ENCODE results near the gene FOXN3. TPM values are rescaled to one million over a fixed set of nuclear protein-coding genes. Genes with fewer than 3 reads are reported as not detected.
A peak's percentile ranks its signal among the peaks of the same experiment; 100 is the strongest.

FOXN3 gene
- total and polyA plus RNA-seq, 2 experiments from 2014 or later: 98.9 to 167 TPM

DNA sequence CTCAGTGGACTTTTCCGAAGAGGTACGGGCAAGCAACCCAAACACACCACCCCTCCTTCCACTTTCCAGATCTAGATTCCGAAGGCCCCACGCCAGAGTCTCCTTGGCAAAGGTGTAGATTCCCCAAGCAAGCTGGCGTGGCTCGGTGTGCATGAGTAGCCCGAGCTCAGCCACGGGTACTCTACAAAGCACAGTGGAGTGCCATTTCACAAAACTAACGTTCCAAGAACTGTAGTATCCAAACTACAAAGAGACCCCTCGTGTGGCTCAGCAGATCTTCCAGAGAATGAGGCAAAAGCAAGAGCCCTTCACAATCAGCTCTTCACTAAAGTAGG is 72.1 kb downstream of the FOXN3 start (continued):
- TF ChIP-seq, protein P1, sequence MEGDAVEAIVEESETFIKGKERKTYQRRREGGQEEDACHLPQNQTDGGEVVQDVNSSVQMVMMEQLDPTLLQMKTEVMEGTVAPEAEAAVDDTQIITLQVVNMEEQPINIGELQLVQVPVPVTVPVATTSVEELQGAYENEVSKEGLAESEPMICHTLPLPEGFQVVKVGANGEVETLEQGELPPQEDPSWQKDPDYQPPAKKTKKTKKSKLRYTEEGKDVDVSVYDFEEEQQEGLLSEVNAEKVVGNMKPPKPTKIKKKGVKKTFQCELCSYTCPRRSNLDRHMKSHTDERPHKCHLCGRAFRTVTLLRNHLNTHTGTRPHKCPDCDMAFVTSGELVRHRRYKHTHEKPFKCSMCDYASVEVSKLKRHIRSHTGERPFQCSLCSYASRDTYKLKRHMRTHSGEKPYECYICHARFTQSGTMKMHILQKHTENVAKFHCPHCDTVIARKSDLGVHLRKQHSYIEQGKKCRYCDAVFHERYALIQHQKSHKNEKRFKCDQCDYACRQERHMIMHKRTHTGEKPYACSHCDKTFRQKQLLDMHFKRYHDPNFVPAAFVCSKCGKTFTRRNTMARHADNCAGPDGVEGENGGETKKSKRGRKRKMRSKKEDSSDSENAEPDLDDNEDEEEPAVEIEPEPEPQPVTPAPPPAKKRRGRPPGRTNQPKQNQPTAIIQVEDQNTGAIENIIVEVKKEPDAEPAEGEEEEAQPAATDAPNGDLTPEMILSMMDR (conservative IDR thresholded peaks at IDR 0.05; ENCODE audit: low read depth in 2 of 2): no peak
- TF ChIP-seq, protein P2, sequence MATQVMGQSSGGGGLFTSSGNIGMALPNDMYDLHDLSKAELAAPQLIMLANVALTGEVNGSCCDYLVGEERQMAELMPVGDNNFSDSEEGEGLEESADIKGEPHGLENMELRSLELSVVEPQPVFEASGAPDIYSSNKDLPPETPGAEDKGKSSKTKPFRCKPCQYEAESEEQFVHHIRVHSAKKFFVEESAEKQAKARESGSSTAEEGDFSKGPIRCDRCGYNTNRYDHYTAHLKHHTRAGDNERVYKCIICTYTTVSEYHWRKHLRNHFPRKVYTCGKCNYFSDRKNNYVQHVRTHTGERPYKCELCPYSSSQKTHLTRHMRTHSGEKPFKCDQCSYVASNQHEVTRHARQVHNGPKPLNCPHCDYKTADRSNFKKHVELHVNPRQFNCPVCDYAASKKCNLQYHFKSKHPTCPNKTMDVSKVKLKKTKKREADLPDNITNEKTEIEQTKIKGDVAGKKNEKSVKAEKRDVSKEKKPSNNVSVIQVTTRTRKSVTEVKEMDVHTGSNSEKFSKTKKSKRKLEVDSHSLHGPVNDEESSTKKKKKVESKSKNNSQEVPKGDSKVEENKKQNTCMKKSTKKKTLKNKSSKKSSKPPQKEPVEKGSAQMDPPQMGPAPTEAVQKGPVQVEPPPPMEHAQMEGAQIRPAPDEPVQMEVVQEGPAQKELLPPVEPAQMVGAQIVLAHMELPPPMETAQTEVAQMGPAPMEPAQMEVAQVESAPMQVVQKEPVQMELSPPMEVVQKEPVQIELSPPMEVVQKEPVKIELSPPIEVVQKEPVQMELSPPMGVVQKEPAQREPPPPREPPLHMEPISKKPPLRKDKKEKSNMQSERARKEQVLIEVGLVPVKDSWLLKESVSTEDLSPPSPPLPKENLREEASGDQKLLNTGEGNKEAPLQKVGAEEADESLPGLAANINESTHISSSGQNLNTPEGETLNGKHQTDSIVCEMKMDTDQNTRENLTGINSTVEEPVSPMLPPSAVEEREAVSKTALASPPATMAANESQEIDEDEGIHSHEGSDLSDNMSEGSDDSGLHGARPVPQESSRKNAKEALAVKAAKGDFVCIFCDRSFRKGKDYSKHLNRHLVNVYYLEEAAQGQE (IDR thresholded peaks at IDR 0.05; ENCODE audit: unreplicated experiment): no peak
- TF ChIP-seq, protein P3, sequence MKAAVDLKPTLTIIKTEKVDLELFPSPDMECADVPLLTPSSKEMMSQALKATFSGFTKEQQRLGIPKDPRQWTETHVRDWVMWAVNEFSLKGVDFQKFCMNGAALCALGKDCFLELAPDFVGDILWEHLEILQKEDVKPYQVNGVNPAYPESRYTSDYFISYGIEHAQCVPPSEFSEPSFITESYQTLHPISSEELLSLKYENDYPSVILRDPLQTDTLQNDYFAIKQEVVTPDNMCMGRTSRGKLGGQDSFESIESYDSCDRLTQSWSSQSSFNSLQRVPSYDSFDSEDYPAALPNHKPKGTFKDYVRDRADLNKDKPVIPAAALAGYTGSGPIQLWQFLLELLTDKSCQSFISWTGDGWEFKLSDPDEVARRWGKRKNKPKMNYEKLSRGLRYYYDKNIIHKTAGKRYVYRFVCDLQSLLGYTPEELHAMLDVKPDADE (IDR thresholded peaks at IDR 0.05): no peak

DNA sequence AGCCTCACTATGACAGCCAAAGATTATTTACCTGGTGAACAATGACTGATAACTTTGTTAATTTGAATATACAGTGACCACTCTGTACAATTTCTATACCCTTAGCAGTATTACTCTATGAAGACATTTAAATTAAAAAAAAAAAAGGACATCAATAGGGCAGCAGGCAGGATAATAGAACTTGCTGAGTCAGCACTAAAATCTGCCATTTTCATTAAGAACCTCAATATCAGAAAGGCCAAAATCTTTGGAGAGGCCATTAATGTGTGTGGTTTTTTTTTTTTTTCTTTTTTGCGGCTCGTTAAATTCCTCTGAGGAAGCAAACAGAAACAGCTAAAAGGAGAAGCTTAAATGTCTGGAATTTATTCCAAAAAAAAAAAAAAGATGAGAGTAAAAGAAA is 73.7 kb downstream of the FOXN3 start:
- Mint-ChIP-seq H3K4me1 (peaks cover 74% of the 10 kb centered on the region), H3K27ac (peak overlapping the region; percentile 49), H3K27me3 (ENCODE audit: insufficient read depth, low read depth, poor library complexity) (peaks cover 23% of the 10 kb centered on the region), H3K9me3 (no peaks in the 10 kb centered on the region; the same call in 1 of the 3 replicates), H3K4me3 (no peak overlapping the region), H3K36me3 (ENCODE audit: low read depth) (peaks cover 69% of the 10 kb centered on the region)
- no peak for TF ChIP-seq EZH2phosphoT487 (IDR thresholded peaks at IDR 0.05; ENCODE audit: unreplicated experiment)
- H3K36me3 ChIP-seq (ENCODE audit: insufficient read depth): 0 out of 2 replicates have a peak, but pooled peaks cover 3% of the 10 kb centered on the region
- peaks cover 65% of the 10 kb centered on the region for H3K4me1 ChIP-seq (ENCODE audit: insufficient read depth)
- peaks cover 100% of the 10 kb centered on the region for H3K79me2 ChIP-seq (replicated peaks; ENCODE audit: insufficient read depth)
- H3F3A ChIP-seq (replicated peaks; ENCODE audit: low read depth): no peaks in the 10 kb centered on the region; the same call in 1 of the 2 replicates
- H4K20me1 ChIP-seq (replicated peaks; ENCODE audit: insufficient read depth): no peaks in the 10 kb centered on the region; the same call in 1 of the 2 replicates
- DNase-seq (ENCODE audit: low spot score) (no peak), ATAC-seq (no peak)
- 0 out of 2 replicates have a peak overlapping the region, but pooled peaks have one; percentile 3 for H3K27ac ChIP-seq (ENCODE audit: low read depth)
- no peaks in the 10 kb centered on the region for H3K9me2 ChIP-seq (ENCODE audit: insufficient read depth)
- no peak overlapping the region for H2AFZ ChIP-seq
- no peak overlapping the region for H3K4me3 ChIP-seq
- H3K4me2 ChIP-seq: 0 out of 2 replicates have a peak overlapping the region, but pooled peaks have one; percentile 11
- H3K27me3 ChIP-seq (ENCODE audit: insufficient read depth): no peaks in the 10 kb centered on the region

DNA sequence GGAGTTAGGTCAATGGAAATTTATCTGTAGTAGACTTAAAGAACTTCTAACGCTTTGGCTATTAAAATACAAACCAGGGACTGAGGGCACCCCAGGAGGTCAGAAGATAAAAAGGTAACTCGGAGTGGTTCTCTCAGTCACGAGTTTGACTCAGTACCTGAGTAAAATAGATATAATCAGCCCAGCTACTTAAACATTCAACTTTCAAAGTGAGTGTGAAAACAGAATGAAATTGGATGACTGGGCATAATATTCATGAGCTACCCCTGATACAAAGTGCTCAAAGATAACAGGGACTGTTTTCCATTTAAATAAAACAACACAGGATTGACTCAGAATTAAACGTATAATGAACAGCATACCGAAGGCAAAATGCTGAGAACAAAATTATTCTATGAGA is 75.0 kb downstream of the FOXN3 start:
- Histone ChIP-seq H3K36me3 (ENCODE audit: insufficient read depth) (peaks cover 6% of the 10 kb centered on the region; the same call in 1 of the 2 replicates), H2AFZ (no peak overlapping the region), H3K4me1 (ENCODE audit: insufficient read depth) (peaks cover 73% of the 10 kb centered on the region), H3K4me3 (no peak overlapping the region), H3K9me2 (ENCODE audit: insufficient read depth) (no peaks in the 10 kb centered on the region), H3K27me3 (ENCODE audit: insufficient read depth) (no peaks in the 10 kb centered on the region), H4K20me1 (replicated peaks; ENCODE audit: insufficient read depth) (no peaks in the 10 kb centered on the region; the same call in 1 of the 2 replicates), H3K79me2 (replicated peaks; ENCODE audit: insufficient read depth) (peaks cover 100% of the 10 kb centered on the region), H3K27ac (ENCODE audit: low read depth) (peak overlapping the region; percentile 23; the same call in 1 of the 2 replicates), H3F3A (replicated peaks; ENCODE audit: low read depth) (no peaks in the 10 kb centered on the region; the same call in 1 of the 2 replicates), H3K4me2 (no peak overlapping the region)
- peak overlapping the region; percentile 54; the same call in 1 of the 2 replicates for H3K27ac Mint-ChIP-seq
- peaks cover 74% of the 10 kb centered on the region for H3K4me1 Mint-ChIP-seq
- ATAC-seq (no peak), DNase-seq (ENCODE audit: low spot score) (no peak)
- H3K36me3 Mint-ChIP-seq (ENCODE audit: low read depth): peaks cover 59% of the 10 kb centered on the region
- no peaks in the 10 kb centered on the region; the same call in 1 of the 3 replicates for H3K9me3 Mint-ChIP-seq
- H3K4me3 Mint-ChIP-seq: no peak overlapping the region
- H3K27me3 Mint-ChIP-seq (ENCODE audit: insufficient read depth, low read depth, poor library complexity): peaks cover 19% of the 10 kb centered on the region
- TF ChIP-seq EZH2phosphoT487 (IDR thresholded peaks at IDR 0.05; ENCODE audit: unreplicated experiment): no peak
- no peak for TF ChIP-seq NANOG (IDR thresholded peaks at IDR 0.05; ENCODE audit: borderline replicate concordance)
- no peak for TF ChIP-seq JUNB (IDR thresholded peaks at IDR 0.05; ENCODE audit: unreplicated experiment)
- TF ChIP-seq EZH2 (IDR thresholded peaks at IDR 0.05; ENCODE audit: low read depth, unreplicated experiment): no peak
- TF ChIP-seq ZNF331 (CRISPR knock-in tag; IDR thresholded peaks at IDR 0.05; ENCODE audit: low read depth): no peak
- TF ChIP-seq POLR2AphosphoS5 (IDR thresholded peaks at IDR 0.05; ENCODE audit: low read depth): no peak
- no peak for TF ChIP-seq STAT1 (IDR thresholded peaks at IDR 0.05; ENCODE audit: unreplicated experiment)
- TF ChIP-seq, protein P3 (IDR thresholded peaks at IDR 0.05): no peak
- no peak for TF ChIP-seq CREB1 (CRISPR knock-in tag; IDR thresholded peaks at IDR 0.05; ENCODE audit: low read depth)

Data from GM23338 (cell line).